WI38 (cell line): ENCODE data around the gene PHYHD1.

Source experiments
- H3K4me3 ChIP-seq: 2 replicates; pipeline ENCODE4 v1.5.1; 2011; ENCODE audit warnings: low read depth, mild to moderate bottlenecking, control low read depth, low read length
- CTCF ChIP-seq: IDR thresholded peaks from 2 replicates; pipeline ENCODE4 v1.5.1; 2012; ENCODE audit warnings: low read depth, mild to moderate bottlenecking, control low read depth, low read length

PHYHD1 gene

GRCh38 chr9:128885798-128886197 is 35.0 kb upstream of the PHYHD1 start:
- no peak for TF ChIP-seq CTCF
- no peak overlapping the region for H3K4me3 ChIP-seq

- no peak overlapping the region for H3K4me3 ChIP-seq
- no peak for TF ChIP-seq CTCF
Observed at GRCh38 chr9:128886211-128886891, 34.4 kb upstream of the PHYHD1 start.

- no peak for TF ChIP-seq CTCF
- H3K4me3 ChIP-seq: no peak overlapping the region
Observed at GRCh38 chr9:128887049-128887448, 33.7 kb upstream of the PHYHD1 start.

- TF ChIP-seq CTCF: no peak
- H3K4me3 ChIP-seq: no peak overlapping the region
Observed at GRCh38 chr9:128887914-128888350, 32.9 kb upstream of the PHYHD1 start.

GRCh38 chr9:128891321-128892220 is 29.2 kb upstream of the PHYHD1 start:
- TF ChIP-seq CTCF: no peak
- H3K4me3 ChIP-seq: no peak overlapping the region

GRCh38 chr9:128892221-128892921 is 28.4 kb upstream of the PHYHD1 start:
- no peak for TF ChIP-seq CTCF
- no peak overlapping the region; the same call in 1 of the 2 replicates for H3K4me3 ChIP-seq
